ENCODE measurements around the gene PRKCE. TPM values are rescaled to one million over a fixed set of nuclear protein-coding genes. Genes with fewer than 3 reads are reported as not detected.

PRKCE gene
- total RNA-seq, 1 experiment from 2014 or later: 4.4 TPM

DNA sequence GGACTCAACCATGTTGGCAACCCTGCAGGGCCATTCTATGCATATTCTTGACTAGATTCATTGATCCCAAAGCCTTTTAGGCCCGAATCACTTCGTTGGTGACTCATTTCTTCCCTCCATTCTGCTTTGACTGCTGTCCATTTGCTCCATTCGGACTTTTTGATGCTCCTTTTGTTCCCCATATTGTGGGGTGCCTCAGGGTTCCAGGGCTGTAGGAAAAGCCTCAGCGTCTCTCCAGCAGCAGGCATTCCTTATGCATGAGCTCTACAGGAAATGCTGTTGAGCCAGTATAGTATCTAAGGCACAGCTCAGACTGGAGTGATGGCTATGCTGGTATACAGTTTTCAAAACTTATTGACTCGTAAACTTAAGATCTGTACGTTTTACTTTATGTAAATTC, 292.6 kb downstream of the PRKCE start:
- Mint-ChIP-seq H3K27me3 (ENCODE audit: insufficient read depth, unreplicated experiment) (no peaks in the 10 kb centered on the region), H3K27ac (ENCODE audit: unreplicated experiment) (no peak overlapping the region), H3K4me3 (ENCODE audit: unreplicated experiment) (no peak overlapping the region), H3K4me1 (ENCODE audit: low read depth, unreplicated experiment) (peaks cover 14% of the 10 kb centered on the region), H3K36me3 (ENCODE audit: insufficient read depth, unreplicated experiment) (no peaks in the 10 kb centered on the region), H3K9me3 (ENCODE audit: unreplicated experiment) (no peaks in the 10 kb centered on the region)
- POLR2A ChIA-PET: no interaction called here
- CTCF ChIA-PET: no interaction called here
- TF ChIP-seq, protein P1, sequence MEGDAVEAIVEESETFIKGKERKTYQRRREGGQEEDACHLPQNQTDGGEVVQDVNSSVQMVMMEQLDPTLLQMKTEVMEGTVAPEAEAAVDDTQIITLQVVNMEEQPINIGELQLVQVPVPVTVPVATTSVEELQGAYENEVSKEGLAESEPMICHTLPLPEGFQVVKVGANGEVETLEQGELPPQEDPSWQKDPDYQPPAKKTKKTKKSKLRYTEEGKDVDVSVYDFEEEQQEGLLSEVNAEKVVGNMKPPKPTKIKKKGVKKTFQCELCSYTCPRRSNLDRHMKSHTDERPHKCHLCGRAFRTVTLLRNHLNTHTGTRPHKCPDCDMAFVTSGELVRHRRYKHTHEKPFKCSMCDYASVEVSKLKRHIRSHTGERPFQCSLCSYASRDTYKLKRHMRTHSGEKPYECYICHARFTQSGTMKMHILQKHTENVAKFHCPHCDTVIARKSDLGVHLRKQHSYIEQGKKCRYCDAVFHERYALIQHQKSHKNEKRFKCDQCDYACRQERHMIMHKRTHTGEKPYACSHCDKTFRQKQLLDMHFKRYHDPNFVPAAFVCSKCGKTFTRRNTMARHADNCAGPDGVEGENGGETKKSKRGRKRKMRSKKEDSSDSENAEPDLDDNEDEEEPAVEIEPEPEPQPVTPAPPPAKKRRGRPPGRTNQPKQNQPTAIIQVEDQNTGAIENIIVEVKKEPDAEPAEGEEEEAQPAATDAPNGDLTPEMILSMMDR (IDR thresholded peaks at IDR 0.05; ENCODE audit: insufficient read depth in 1 of 2, low read depth in 1 of 2, low read length in 1 of 2, severe bottlenecking in 1 of 2, unreplicated experiment in 1 of 2): no peak
- no peak for DNase-seq
- no TSS peak for BruUV-seq (replicated peaks)
- Histone ChIP-seq H3K36me3 (ENCODE audit: control insufficient read depth, insufficient read depth, low read length) (no peaks in the 10 kb centered on the region), H3K4me1 (peaks cover 6% of the 10 kb centered on the region), H3K9me3 (no peaks in the 10 kb centered on the region), H3K27me3 (replicated peaks; ENCODE audit: control insufficient read depth, insufficient read depth, low read length) (no peaks in the 10 kb centered on the region), H3K4me3 (ENCODE audit: low read depth, low read length) (no peak overlapping the region)
- intact Hi-C loops (cut with micrococcal nuclease; ENCODE audit: unreplicated experiment): no loop called here

DNA sequence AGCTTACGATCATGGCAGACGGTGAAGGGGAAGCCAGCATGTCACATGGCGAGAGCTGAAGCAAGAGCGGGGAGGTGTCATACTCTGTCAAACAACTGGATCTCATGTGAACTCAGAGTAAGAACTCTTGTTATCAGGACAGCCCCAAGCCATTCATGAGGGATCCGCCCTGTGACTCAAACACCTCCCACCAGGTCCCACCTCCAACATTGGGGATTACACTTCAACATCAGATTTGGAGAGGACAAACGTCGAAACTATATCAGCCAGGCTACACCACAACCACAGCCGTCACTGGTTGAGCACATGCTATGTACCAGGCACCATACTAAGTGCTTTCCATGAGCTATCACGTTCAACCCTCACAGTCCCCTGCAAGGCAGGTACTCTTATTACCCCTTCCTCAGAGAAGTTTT, 293.8 kb downstream of the PRKCE start:
- H3K9me3 Mint-ChIP-seq (ENCODE audit: unreplicated experiment): no peaks in the 10 kb centered on the region
- no peaks in the 10 kb centered on the region; the same call in 1 of the 2 replicates for H3K4me1 ChIP-seq
- peaks cover 9% of the 10 kb centered on the region for H3K4me1 Mint-ChIP-seq (ENCODE audit: low read depth, unreplicated experiment)
- ChIA-PET CTCF (no interaction called here), POLR2A (no interaction called here)
- no peaks in the 10 kb centered on the region for H3K36me3 Mint-ChIP-seq (ENCODE audit: insufficient read depth, unreplicated experiment)
- no peak overlapping the region for H3K4me3 Mint-ChIP-seq (ENCODE audit: unreplicated experiment)
- peaks cover 4% of the 10 kb centered on the region for H3K27me3 Mint-ChIP-seq (ENCODE audit: insufficient read depth, unreplicated experiment)
- H3K27me3 ChIP-seq (replicated peaks; ENCODE audit: control insufficient read depth, insufficient read depth, low read length): no peaks in the 10 kb centered on the region
- no peak for DNase-seq
- TF ChIP-seq, protein P1 (IDR thresholded peaks at IDR 0.05; ENCODE audit: insufficient read depth in 1 of 2, low read depth in 1 of 2, low read length in 1 of 2, severe bottlenecking in 1 of 2, unreplicated experiment in 1 of 2): no peak
- no peaks in the 10 kb centered on the region for H3K9me3 ChIP-seq
- intact Hi-C loops (cut with micrococcal nuclease; ENCODE audit: unreplicated experiment): no loop called here
- no peak overlapping the region for H3K27ac Mint-ChIP-seq (ENCODE audit: unreplicated experiment)
- BruUV-seq (replicated peaks): no TSS peak
- H3K36me3 ChIP-seq (ENCODE audit: control insufficient read depth, insufficient read depth, low read length): no peaks in the 10 kb centered on the region
- no peak overlapping the region for H3K4me3 ChIP-seq (ENCODE audit: low read depth, low read length)

DNA sequence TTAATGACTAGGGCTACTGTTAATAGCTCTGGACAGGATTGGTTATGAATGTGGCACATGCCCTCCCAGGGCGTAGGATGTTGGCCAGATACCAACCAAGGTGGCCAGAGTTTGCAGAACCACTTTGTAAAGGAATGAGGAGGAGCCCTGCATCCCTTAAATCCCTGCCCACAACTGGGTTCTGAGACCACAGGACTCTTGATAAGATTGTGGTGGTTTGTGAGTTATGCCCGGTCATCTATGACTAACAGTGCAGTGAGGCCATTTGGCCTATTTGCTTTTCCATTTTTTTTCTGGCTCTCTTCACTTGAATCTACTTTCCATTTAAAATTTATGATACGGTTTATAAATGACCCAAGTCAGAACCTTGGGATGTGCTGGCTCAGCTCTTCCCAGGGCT, 294.5 kb downstream of the PRKCE start:
- CTCF ChIA-PET: interaction anchor here (0.5 kb wide), 1 partner anchor 17 kb away, joined by 5 read pairs; no protein-coding TSS in a partner anchor
- intact Hi-C loops (cut with micrococcal nuclease; ENCODE audit: unreplicated experiment): no loop called here
- no peaks in the 10 kb centered on the region; the same call in 1 of the 2 replicates for H3K4me1 ChIP-seq
- peaks cover 9% of the 10 kb centered on the region for H3K4me1 Mint-ChIP-seq (ENCODE audit: low read depth, unreplicated experiment)
- no peaks in the 10 kb centered on the region for H3K36me3 Mint-ChIP-seq (ENCODE audit: insufficient read depth, unreplicated experiment)
- POLR2A ChIA-PET: interaction anchor here (0.5 kb wide), 1 partner anchor 1179 kb away, joined by 3 read pairs; no protein-coding TSS in a partner anchor
- H3K27me3 Mint-ChIP-seq (ENCODE audit: insufficient read depth, unreplicated experiment): peaks cover 4% of the 10 kb centered on the region
- H3K27ac Mint-ChIP-seq (ENCODE audit: unreplicated experiment): no peak overlapping the region
- no peaks in the 10 kb centered on the region for H3K27me3 ChIP-seq (replicated peaks; ENCODE audit: control insufficient read depth, insufficient read depth, low read length)
- no peak overlapping the region for H3K4me3 Mint-ChIP-seq (ENCODE audit: unreplicated experiment)
- no peak for DNase-seq
- TF ChIP-seq, protein P1 (IDR thresholded peaks at IDR 0.05; ENCODE audit: insufficient read depth in 1 of 2, low read depth in 1 of 2, low read length in 1 of 2, severe bottlenecking in 1 of 2, unreplicated experiment in 1 of 2): no peak
- no peaks in the 10 kb centered on the region for H3K9me3 ChIP-seq
- BruUV-seq (replicated peaks): no TSS peak
- no peaks in the 10 kb centered on the region for H3K36me3 ChIP-seq (ENCODE audit: control insufficient read depth, insufficient read depth, low read length)
- H3K4me3 ChIP-seq (ENCODE audit: low read depth, low read length): no peak overlapping the region
- H3K9me3 Mint-ChIP-seq (ENCODE audit: unreplicated experiment): no peaks in the 10 kb centered on the region

Measured in Caco-2 (cell line).